Prostate gland (tissue), 2 donors: ENCODE results near the gene CREB3L2.
"Not testable (repeated sequence)": the region's sequence is repeated elsewhere in the genome, so short reads cannot be mapped to it uniquely, and the experiment has no call there.

Source experiments
- CTCF ChIP-seq, 4 experiments: fragments of 200-600 bp in 2 of 4; fragments of 450-650 bp in 2 of 4; sonication (generic) in 2 of 4; IDR thresholded peaks; 1 replicate in 3 of 4; 2 replicates in 1 of 4; pipeline ENCODE4 v1.5.1; 2016 to 2019; ENCODE audit warnings: antibody characterized with exemption in 4 of 4, mild to moderate bottlenecking in 2 of 4, moderate library complexity in 2 of 4
- POLR2A ChIP-seq: fragments of 450-650 bp; IDR thresholded peaks from one replicate; pipeline ENCODE4 v1.6.1; 2016; ENCODE audit warnings: antibody characterized with exemption, mild to moderate bottlenecking

DNA sequence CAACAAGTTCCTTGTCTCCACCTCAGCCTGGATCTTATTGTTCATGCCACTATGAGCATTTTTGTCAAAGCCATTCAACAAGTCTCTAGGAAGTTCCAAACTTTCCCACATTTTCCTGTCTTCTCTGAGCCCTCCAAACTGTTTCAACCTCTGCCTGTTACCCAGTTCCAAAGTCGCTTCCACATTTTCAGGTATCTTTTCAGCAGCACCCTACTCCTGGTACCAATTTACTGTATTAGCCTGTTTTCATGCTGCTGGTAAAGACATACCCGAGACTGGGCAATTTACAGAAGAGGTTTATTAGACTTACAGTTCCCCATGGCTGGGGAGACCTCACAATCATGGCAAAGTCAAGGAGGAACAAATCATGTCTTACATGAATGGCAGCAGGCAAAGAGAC is 168.9 kb downstream of the CREB3L2 start:
- TF ChIP-seq POLR2A; CTCF (IDR thresholded peaks at IDR 0.05): not testable (repeated sequence)
